ENCODE results near the gene LHPP. TPM values are rescaled to one million over a fixed set of nuclear protein-coding genes. Genes with fewer than 3 reads are reported as not detected.

Gene LHPP
- total and polyA plus RNA-seq, 10 of the 15 experiments (the other 5 are each of a cell fraction or from before 2014, with no cell fraction given), result 0.79 to 9.8 (median 6.7) TPM

GRCh38 chr10:124592101-124592500 is 130.5 kb downstream of the LHPP start:
- whole genome bisulfite sequencing (ENCODE audit: insufficient coverage, insufficient replicate concordance, low lambda C conversion rate, missing lambda C conversion rate), result 13% methylated on average over 7 of the region's 7 CpGs
- no TSS peak for BruUV-seq (replicated peaks)
- Histone ChIP-seq H2AFZ (ENCODE audit: control insufficient read depth, low read depth, low read length) (no peak overlapping the region), H3K36me3 (ENCODE audit: control insufficient read depth in 2 of 2, insufficient read depth in 2 of 2, low read length in 1 of 2) (no peaks in the 10 kb centered on the region), H3K79me2 (ENCODE audit: control insufficient read depth, insufficient read depth, low read length) (no peaks in the 10 kb centered on the region), H3K4me3 (no peak overlapping the region), H4K20me1 (ENCODE audit: control insufficient read depth, insufficient read depth) (no peaks in the 10 kb centered on the region), H3K4me1 (ENCODE audit: control insufficient read depth, insufficient read depth, low read length) (peaks cover 5% of the 10 kb centered on the region), H3K9me3 (replicated peaks; ENCODE audit: control insufficient read depth, insufficient read depth, low read length) (no peaks in the 10 kb centered on the region; the same call in 1 of the 3 replicates), H3K9ac (ENCODE audit: control insufficient read depth, insufficient read depth, low read length) (no peak overlapping the region), H3K4me2 (ENCODE audit: control insufficient read depth, insufficient read depth) (no peak overlapping the region), H3K27ac (ENCODE audit: control insufficient read depth, insufficient read depth) (no peak overlapping the region), H3K27me3 (replicated peaks in 1 of 2; ENCODE audit: control insufficient read depth in 2 of 2, insufficient read depth in 2 of 2, low read length in 1 of 2) (no peaks in the 10 kb centered on the region; a peak in 1 of 4 replicates)
- in situ Hi-C loops (cut with MboI), result no loop called here
- CTCF ChIA-PET, result no interaction called here
- RAD21 ChIA-PET (ENCODE audit: unreplicated experiment), result no interaction called here
- POLR2A ChIA-PET, result no interaction called here
- FAIRE-seq (no peak), ATAC-seq (peak; percentile 50), DNase-seq (ENCODE audit: low read depth, low spot score) (no peak)
- SMC1A ChIA-PET (ENCODE audit: uncharacterized antibody, unreplicated experiment), result interaction anchor here (1.3 kb wide), 1 partner anchor 149 kb away, joined by 4 read pairs; no protein-coding TSS in a partner anchor
- intact Hi-C loops (cut with micrococcal nuclease; ENCODE audit: unreplicated experiment), result no loop called here
- TF ChIP-seq IRF3 (IDR thresholded peaks at IDR 0.05) (no peak), IKZF2 (IDR thresholded peaks at IDR 0.05) (no peak), MTA2 (IDR thresholded peaks at IDR 0.05; ENCODE audit: low read depth) (no peak), SMAD1 (IDR thresholded peaks at IDR 0.05; ENCODE audit: low read depth, partially characterized antibody) (no peak), SMC3 (IDR thresholded peaks at IDR 0.05; ENCODE audit: borderline replicate concordance, low read length) (no peak), FOS (IDR thresholded peaks at IDR 0.05; ENCODE audit: borderline replicate concordance, extremely low read depth, insufficient read length) (no peak), NR2C2 (IDR thresholded peaks at IDR 0.05; ENCODE audit: borderline replicate concordance, control insufficient read depth, insufficient read length, low read depth) (no peak), CBX5 (IDR thresholded peaks at IDR 0.05; ENCODE audit: low read depth) (no peak), FOXK2 (IDR thresholded peaks at IDR 0.05) (no peak), ATF7 (IDR thresholded peaks at IDR 0.05; ENCODE audit: low read depth) (no peak), ZNF622 (IDR thresholded peaks at IDR 0.05) (no peak), YY1 (IDR thresholded peaks at IDR 0.05; ENCODE audit: low read depth, low read length) (no peak)
- TF ChIP-seq, protein P1, sequence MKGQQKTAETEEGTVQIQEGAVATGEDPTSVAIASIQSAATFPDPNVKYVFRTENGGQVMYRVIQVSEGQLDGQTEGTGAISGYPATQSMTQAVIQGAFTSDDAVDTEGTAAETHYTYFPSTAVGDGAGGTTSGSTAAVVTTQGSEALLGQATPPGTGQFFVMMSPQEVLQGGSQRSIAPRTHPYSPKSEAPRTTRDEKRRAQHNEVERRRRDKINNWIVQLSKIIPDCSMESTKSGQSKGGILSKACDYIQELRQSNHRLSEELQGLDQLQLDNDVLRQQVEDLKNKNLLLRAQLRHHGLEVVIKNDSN (IDR thresholded peaks at IDR 0.05; ENCODE audit: borderline replicate concordance, extremely low read length, insufficient read depth, low read depth, low read length), result no peak
- TF ChIP-seq, protein P2, sequence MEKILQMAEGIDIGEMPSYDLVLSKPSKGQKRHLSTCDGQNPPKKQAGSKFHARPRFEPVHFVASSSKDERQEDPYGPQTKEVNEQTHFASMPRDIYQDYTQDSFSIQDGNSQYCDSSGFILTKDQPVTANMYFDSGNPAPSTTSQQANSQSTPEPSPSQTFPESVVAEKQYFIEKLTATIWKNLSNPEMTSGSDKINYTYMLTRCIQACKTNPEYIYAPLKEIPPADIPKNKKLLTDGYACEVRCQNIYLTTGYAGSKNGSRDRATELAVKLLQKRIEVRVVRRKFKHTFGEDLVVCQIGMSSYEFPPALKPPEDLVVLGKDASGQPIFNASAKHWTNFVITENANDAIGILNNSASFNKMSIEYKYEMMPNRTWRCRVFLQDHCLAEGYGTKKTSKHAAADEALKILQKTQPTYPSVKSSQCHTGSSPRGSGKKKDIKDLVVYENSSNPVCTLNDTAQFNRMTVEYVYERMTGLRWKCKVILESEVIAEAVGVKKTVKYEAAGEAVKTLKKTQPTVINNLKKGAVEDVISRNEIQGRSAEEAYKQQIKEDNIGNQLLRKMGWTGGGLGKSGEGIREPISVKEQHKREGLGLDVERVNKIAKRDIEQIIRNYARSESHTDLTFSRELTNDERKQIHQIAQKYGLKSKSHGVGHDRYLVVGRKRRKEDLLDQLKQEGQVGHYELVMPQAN (conservative IDR thresholded peaks at IDR 0.05), result no peak
- TF ChIP-seq, protein P3, sequence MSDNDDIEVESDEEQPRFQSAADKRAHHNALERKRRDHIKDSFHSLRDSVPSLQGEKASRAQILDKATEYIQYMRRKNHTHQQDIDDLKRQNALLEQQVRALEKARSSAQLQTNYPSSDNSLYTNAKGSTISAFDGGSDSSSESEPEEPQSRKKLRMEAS (IDR thresholded peaks at IDR 0.05; ENCODE audit: low read depth, low read length), result no peak
- TF ChIP-seq, protein P4, sequence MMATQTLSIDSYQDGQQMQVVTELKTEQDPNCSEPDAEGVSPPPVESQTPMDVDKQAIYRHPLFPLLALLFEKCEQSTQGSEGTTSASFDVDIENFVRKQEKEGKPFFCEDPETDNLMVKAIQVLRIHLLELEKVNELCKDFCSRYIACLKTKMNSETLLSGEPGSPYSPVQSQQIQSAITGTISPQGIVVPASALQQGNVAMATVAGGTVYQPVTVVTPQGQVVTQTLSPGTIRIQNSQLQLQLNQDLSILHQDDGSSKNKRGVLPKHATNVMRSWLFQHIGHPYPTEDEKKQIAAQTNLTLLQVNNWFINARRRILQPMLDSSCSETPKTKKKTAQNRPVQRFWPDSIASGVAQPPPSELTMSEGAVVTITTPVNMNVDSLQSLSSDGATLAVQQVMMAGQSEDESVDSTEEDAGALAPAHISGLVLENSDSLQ (IDR thresholded peaks at IDR 0.05), result no peak
